GM21390 (cell line): ENCODE data around the gene FBXO28.
A peak's percentile ranks its signal among the peaks of the same experiment; 100 is the strongest.

Experiments used
- ATAC-seq: cut with Tn5 transposase; IDR thresholded peaks from one replicate; pipeline ENCODE4 v1.9.1; 2021; ENCODE audit not compliant: unreplicated experiment

FBXO28 gene

GRCh38 chr1:224149709-224150108 lies 35.8 kb downstream of the FBXO28 start:
- no peak for ATAC-seq

- ATAC-seq = no peak
These were observed 37.2 kb downstream of the FBXO28 start for GRCh38 chr1:224151117-224151516.

DNA sequence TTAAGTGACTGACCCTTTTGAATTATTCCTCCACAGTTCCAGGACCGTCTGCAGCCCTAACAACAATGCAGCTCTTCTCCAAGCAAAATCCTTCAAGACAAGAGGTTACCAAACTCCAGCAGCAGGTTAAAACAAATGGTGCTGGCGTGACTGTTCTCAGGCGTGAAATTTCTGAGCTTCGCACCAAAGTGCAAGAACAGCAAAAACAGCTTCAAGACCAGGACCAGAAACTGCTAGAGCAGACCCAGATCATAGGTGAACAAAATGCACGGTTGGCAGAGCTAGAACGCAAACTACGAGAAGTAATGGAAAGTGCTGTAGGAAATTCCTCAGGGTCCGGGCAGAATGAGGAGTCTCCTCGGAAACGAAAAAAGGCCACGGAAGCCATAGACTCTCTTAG lies 43.4 kb downstream of the FBXO28 start:
- no peak for ATAC-seq

- no peak for ATAC-seq
These were observed 45.6 kb downstream of the FBXO28 start for GRCh38 chr1:224159541-224159940.

DNA sequence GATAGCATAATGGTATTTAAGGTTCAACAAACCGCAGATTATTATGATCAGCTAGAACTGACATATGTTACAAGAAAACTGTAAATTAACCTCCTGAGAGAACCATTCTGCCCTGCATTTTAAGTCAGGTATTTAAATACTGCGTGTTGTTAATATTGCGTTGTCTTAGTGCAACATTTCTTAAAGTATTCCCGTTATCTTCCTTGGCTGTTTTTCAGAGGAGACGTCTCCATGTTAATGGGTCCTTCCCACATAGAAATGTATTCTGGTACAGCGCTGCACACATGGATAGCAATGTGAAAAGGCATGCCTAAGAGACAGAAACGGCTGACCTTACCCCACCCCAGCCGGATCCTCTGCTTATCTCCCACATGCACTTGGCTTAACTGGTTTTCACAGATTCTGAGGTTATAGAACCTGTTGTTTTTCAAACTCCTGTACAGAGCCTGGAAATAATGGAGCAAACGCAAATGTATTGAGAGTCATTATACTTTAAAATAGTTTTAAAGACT lies 46.3 kb downstream of the FBXO28 start:
- no peak for ATAC-seq

DNA sequence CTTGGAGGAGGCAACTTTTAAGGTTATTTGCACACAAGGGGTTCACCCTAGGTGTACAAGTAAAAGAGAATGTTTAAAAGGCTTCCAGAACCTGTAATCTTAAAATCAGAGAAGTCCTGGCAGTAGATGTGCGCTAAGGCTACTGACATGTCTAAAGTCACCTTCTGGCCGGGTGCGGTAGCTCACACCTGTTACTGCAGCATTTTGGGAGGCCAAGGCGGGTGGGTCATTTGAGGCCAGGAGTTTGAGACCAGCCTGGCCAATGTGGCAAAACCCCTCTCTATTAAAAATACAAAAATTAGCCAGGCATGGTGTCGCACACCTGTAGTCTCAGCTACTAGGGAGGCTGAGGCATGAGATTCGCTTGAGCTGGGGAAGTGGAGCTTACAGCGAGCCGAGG lies 48.9 kb downstream of the FBXO28 start:
- no peak for ATAC-seq

DNA sequence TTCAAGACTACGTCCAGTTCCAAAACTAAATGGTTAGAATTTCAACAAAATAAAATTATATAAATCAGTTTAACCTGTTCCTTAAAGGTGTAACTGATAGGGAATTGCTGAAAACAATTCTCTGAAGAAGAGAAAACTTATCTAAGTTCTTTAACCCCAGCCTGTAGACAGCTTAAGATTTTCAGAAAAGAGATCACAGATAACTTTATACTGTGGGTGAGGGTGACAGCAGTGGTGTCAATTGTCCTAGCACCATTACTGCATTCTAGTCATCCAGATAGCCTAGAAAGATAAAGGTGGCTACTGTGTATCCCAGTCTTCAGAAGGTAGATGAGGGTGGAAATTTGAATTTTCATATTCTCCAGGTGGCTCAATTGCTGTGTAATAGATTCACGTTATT lies 49.4 kb downstream of the FBXO28 start:
- ATAC-seq = no peak

GRCh38 chr1:224168859-224169380 lies 55.0 kb downstream of the FBXO28 start:
- ATAC-seq = peak; percentile 89

- ATAC-seq = no peak
These were observed 55.9 kb downstream of the FBXO28 start for GRCh38 chr1:224169718-224170270.

GRCh38 chr1:224170343-224170742 lies 56.4 kb downstream of the FBXO28 start:
- no peak for ATAC-seq

DNA sequence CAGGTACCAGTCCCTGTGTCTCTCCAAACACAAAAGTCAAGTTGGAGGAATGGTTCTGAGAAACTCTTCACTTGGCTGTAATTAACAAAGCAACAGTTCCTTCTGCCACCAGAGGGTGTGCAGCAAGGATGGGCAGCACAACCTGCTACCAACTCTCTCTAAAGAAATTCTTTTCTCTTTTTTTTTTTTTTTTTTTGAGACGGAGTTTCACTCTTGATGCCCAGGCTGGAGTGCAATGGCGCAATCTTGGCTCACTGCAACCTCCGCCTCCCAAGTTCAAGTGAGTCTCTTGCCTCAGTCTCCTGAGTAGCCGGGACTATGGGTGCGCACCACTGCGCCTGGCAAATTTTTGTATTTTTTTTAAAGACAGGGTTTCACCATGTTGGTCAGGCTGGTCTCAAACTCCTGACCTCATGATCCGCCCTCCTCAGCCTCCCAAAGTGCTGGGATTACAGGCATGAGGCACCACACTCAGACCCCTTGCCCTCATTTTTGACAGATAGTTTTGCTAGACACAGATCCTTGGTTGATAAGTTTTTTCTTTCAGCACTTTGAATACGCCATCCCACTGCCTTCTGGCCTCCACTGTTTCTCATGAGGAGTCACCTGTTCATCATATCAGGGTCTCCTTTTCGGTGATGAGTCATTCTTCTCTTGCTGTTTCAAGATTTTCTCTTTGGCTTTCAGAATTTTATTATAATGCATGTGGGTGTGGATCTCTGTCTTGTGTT lies 57.0 kb downstream of the FBXO28 start:
- ATAC-seq = no peak

DNA sequence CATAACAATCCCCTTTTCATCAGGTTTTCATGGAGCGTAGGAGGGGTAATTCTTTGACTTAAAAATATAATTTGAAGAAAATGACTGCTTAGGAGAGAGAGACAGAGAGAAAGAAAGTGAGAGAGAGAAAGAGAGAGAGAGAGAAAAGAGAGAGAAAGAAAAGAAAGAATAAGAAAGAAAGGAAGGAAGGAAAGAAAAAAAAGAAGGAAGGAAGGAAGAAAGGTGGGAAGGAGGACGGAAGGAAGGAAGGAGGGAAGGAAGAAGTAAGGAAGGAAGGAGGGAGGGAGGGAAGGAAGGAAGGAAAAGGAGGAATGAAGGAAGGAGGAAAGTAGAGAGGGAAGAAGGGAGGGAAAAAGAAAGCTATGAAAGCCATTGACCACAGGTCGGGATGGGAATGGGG lies 58.3 kb downstream of the FBXO28 start:
- ATAC-seq = no peak

DNA sequence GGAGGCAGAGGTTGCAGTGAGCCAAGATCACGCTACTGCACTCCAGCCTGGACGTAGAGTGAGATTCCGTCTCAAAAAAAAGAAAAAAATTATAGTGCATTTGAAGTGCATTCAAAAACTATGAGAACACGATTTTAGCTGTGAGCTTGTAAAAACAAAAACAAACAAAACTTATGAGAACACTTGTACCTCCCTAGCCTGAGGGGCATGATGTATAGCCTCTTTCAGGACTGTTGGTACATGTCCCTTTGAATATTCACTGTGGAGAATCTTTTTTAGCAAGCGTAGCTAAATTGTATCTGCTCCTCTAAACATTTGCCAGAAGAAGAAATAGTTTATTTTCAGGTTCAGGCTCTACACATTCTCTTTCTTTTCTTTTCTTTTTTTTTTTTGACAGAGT lies 59.6 kb downstream of the FBXO28 start:
- no peak for ATAC-seq

DNA sequence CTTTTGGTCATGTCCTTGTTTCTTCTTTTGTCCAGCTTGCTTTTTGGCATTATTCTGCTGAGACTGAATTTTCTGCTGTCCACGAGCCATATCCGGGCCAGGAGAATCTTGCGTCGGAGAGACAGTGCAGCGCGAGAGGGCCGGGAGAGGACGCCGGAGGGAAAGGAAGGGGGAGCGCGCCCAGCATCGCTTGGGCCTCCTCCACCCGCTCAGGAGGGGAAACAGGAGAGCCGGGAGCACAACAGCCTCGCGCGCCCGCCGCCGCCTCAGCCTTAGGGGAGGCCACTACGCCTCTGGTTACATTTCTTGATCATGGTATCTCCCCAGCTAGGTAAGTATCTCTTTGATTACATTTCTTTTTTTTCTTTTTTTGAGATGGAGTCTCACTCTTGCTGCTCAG lies 61.7 kb downstream of the FBXO28 start:
- no peak for ATAC-seq

DNA sequence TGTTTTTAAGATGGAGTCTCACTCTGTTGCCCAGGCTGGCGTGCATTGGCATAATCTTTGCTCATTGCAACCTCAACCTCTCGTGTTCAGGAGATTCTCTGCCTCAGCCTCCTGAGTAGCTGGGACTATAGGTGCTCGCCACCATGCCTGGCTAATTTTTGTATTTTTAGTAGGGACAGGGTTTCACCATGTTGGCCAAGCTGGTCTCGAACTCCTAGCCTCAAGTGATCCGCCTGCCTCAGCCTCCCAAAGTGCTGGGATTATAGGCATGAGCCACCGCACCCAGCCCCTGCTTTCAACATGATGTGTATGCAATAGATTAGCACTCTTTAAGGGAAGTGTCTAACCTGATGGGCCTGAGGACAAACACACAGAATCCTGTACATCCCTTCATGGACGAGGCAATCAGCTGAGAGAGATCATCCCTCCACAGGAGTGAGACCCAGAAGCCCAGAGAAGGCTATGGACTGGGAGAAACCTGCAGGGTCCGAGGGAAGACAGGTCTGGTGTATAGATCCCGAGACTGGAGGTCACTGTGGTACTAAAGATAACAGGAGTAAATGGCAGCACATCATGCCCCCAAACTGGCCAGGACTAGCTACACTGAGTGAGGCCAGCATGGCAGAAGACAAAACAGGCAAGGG lies 63.6 kb downstream of the FBXO28 start:
- ATAC-seq = no peak

DNA sequence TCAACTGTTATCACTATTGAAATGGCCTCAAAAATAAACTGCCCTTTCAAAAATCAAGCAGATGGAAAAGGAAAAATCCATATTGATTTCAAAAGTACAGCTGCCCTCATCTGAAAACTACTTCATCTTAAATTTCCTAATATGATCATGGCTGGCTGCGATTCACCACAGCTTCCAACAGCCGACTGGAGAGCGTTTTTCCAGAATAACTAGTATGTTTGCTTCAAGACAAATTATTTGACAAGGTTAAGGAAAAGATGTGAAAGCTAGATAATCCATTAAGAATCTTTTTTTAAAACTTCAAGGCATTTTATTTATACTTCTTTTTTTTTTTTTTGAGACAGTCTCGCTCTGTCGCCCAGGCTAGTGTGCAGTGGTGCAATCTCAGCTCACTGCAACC lies 65.0 kb downstream of the FBXO28 start:
- ATAC-seq = no peak

- ATAC-seq = no peak
These were observed 67.0 kb downstream of the FBXO28 start for GRCh38 chr1:224180783-224181452.

DNA sequence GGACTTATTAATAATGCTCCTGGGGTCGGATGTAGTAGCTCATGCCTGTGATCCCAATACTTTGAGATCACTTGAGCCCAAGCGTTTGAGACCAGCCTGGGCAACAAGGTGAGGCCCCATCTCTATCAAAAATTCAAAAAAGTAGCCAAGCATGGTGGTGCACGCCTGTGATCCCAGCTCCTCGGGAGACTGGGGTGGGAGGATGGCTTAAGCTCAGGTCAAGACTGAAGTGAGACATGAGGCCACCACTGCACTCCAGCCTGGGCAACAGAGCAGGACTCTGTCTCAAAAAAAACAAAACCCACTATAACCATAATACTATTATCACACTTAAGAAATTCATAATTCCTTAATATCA lies 67.5 kb downstream of the FBXO28 start:
- ATAC-seq = no peak

DNA sequence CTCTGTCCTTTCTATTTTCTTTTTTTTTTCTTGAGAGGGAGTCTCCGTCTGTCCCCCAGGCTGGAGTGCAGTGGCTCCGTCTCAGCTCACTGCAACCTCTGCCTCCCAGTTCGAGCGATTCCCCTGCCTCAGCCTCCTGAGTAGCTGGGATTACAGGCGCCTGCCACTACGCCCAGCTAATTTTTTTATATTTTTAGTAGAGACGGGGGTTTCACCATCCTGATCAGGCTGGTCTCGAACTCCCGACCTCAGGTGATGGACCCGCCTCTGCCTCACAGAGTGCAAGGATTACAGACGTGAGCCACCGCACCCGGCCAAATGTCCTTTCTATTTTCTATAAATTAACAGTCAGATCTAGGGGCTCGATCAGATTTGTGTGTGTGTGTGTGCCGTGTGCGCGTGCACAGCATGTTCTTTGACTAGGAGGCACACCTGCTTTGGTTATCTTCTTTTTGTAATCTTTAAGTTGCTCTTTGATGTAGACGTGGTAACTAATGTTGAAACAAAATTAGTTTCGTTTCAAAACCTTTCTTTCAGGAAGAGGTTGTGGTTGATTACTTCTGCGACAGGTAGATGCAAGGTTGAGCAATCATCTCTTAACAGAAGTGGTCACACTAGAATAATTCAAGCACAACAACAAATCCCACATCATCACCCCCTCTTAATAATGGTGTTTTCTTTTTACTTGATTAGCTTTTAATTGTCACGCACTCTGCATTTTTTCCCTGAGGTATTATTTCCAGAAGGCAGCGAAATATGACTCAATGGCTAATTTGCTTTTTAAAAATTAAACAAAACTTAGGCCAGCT lies 68.3 kb downstream of the FBXO28 start:
- ATAC-seq = peak; percentile 44

GRCh38 chr1:224182866-224183590 lies 69.1 kb downstream of the FBXO28 start, which contains the start of gene DEGS1:
Gene DEGS1, plus strand, starts transcription at chr1:224183240. Its CDS starts 97 bp downstream, at chr1:224183337.
- ATAC-seq = peak; percentile 64
